Cardiac muscle cell (in vitro differentiated cells and primary cell): ENCODE measurements around the gene CEP78. TPM values are rescaled to one million over a fixed set of nuclear protein-coding genes. Genes with fewer than 3 reads are reported as not detected.
A peak's percentile ranks its signal among the peaks of the same experiment; 100 is the strongest.
"Not testable (repeated sequence)": the region's sequence is repeated elsewhere in the genome, so short reads cannot be mapped to it uniquely, and the experiment has no call there.

Experiments
- DNase-seq, 2 donors: peaks; one replicate each; pipeline versions ENCODE4 v3.0.0 to v3.0.0-alpha.2; 2010 to 2017; ENCODE audit warnings: low read depth in 1 of 2, low spot score in 1 of 2
- H3K27ac ChIP-seq: fragments of 200-600 bp; sonication (generic); 2 replicates; pipeline ENCODE4 v1.5.1; 2016
- H3K27me3 ChIP-seq: fragments of 200-600 bp; sonication (generic); 2 replicates; pipeline ENCODE4 v1.6.0; 2016; ENCODE audit warnings: control low read depth
- H3K36me3 ChIP-seq: fragments of 200-600 bp; sonication (generic); 2 replicates; pipeline ENCODE4 v1.5.1; 2016; ENCODE audit warnings: control low read depth
- H3K4me1 ChIP-seq: fragments of 200-600 bp; sonication (generic); 2 replicates; pipeline ENCODE4 v1.8.1; 2017; ENCODE audit warnings: low read depth, mild to moderate bottlenecking, mixed run types
- H3K4me3 ChIP-seq: fragments of 200-600 bp; sonication (generic); 2 replicates; pipeline ENCODE4 v1.5.1; 2016; ENCODE audit warnings: mild to moderate bottlenecking
- H3K9me3 ChIP-seq: fragments of 200-600 bp; sonication (generic); 2 replicates; pipeline ENCODE4 v1.5.1; 2017; ENCODE audit warnings: low read depth, mild to moderate bottlenecking, control low read depth
- CTCF ChIP-seq: IDR thresholded peaks from 2 replicates; pipeline ENCODE4 v1.5.1; 2012; ENCODE audit warnings: low read depth, mild to moderate bottlenecking, low read length
- polyA plus RNA-seq: library from polyadenylated mRNA; unstranded; fragments of >200 nt; fragmentation: Nextera tagmentation; extraction: Ambion mirVana; gene quantifications from 2 replicates; pipeline ENCODE4 v1.2.1, GENCODE V29; 2016
- total RNA-seq: library from RNA; depleted of rRNA; stranded (reverse); fragments of >200 nt; gene quantifications from 2 replicates; pipeline ENCODE4 v1.2.3, GENCODE V29; 2016

CEP78 gene
- total and polyA plus RNA-seq, 2 experiments from 2014 or later = 14.7 to 31.9 TPM

- Histone ChIP-seq H3K4me1 (no peaks in the 10 kb centered on the region), H3K27ac (no peak overlapping the region), H3K36me3 (no peaks in the 10 kb centered on the region), H3K27me3 (no peaks in the 10 kb centered on the region), H3K4me3 (no peak overlapping the region), H3K9me3 (no peaks in the 10 kb centered on the region)
- TF ChIP-seq CTCF = no peak
- DNase-seq = peak in 1 of 2 donors; percentile 29
Observed at GRCh38 chr9:78221425-78221824, 14.4 kb upstream of the CEP78 start.

GRCh38 chr9:78221841-78222240, 14.0 kb upstream of the CEP78 start:
- H3K27me3 ChIP-seq, DNase-seq, H3K27ac ChIP-seq, H3K36me3 ChIP-seq, H3K9me3 ChIP-seq, H3K4me1 ChIP-seq, H3K4me3 ChIP-seq: not testable (repeated sequence)

GRCh38 chr9:78230761-78231160, 5.1 kb upstream of the CEP78 start:
- Histone ChIP-seq H3K4me1 (no peaks in the 10 kb centered on the region), H3K9me3 (no peaks in the 10 kb centered on the region), H3K27ac (no peak overlapping the region), H3K27me3 (no peaks in the 10 kb centered on the region), H3K36me3 (no peaks in the 10 kb centered on the region), H3K4me3 (no peak overlapping the region)
- no peak for DNase-seq
- TF ChIP-seq CTCF = no peak

GRCh38 chr9:78232471-78232870, 3.4 kb upstream of the CEP78 start:
- not testable (repeated sequence) for H3K36me3 ChIP-seq, DNase-seq, H3K27me3 ChIP-seq, H3K4me3 ChIP-seq, H3K9me3 ChIP-seq, H3K27ac ChIP-seq, H3K4me1 ChIP-seq

GRCh38 chr9:78234810-78235209, 1.1 kb upstream of the CEP78 start:
- Histone ChIP-seq H3K27ac (no peak overlapping the region), H3K4me3 (peak overlapping the region; percentile 84), H3K4me1 (no peaks in the 10 kb centered on the region), H3K9me3 (no peaks in the 10 kb centered on the region), H3K36me3 (no peaks in the 10 kb centered on the region), H3K27me3 (no peaks in the 10 kb centered on the region)
- peak in 1 of 2 donors; percentile 52 for DNase-seq
- no peak for TF ChIP-seq CTCF

GRCh38 chr9:78235256-78235761, 566 bp upstream of the CEP78 start:
- Histone ChIP-seq H3K9me3 (no peaks in the 10 kb centered on the region), H3K27me3 (no peaks in the 10 kb centered on the region), H3K4me1 (no peaks in the 10 kb centered on the region), H3K4me3 (peak overlapping the region; percentile 84), H3K27ac (peak overlapping the region; percentile 85), H3K36me3 (peaks cover 4% of the 10 kb centered on the region)
- peak in 1 of 2 donors; percentile 38 for DNase-seq
- TF ChIP-seq CTCF = no peak

DNA sequence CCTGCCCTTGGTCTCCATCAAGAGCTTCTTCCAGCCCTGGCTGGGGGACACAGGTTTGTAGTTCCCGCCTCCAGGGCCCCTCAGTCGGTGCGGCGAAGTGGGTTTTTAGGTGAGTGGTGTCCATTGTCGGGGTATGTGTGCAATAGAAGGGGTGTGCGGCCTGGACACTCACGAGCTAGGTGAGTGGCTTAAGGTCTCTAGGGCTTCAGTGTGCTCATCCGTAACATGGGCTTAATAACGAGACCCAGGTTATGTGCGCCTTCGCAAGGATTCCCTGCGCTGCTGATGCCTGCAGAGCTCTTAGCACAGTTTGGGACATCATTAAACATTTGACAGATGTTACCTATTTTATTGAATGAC, 656 bp downstream of the CEP78 start:
- H3K27me3 ChIP-seq = no peaks in the 10 kb centered on the region
- peak overlapping the region; percentile 84 for H3K4me3 ChIP-seq
- no peak for TF ChIP-seq CTCF
- peak overlapping the region; percentile 85 for H3K27ac ChIP-seq
- H3K36me3 ChIP-seq = peaks cover 8% of the 10 kb centered on the region
- no peak for DNase-seq
- H3K4me1 ChIP-seq = no peaks in the 10 kb centered on the region
- H3K9me3 ChIP-seq = no peaks in the 10 kb centered on the region
